Measurements from ENCODE around the gene KRT85. TPM values are rescaled to one million over a fixed set of nuclear protein-coding genes. Genes with fewer than 3 reads are reported as not detected.
A peak's percentile ranks its signal among the peaks of the same experiment; 100 is the strongest.

KRT85 gene
- total and polyA plus RNA-seq, 2 of the 4 experiments (the other 2 are of a cell fraction): not detected

GRCh38 chr12:52381206-52381605, 13.9 kb upstream of the KRT85 start:
- Histone ChIP-seq H3K4me2 (ENCODE audit: low read depth, low read length) (no peak overlapping the region), H3K9me1 (ENCODE audit: insufficient read depth, low read length) (no peaks in the 10 kb centered on the region), H3K79me1 (ENCODE audit: low read depth in 1 of 2, low read length in 2 of 2) (no peaks in the 10 kb centered on the region), H2BK15ac (ENCODE audit: low read depth, low read length) (no peak overlapping the region), H3K4ac (ENCODE audit: low read depth, low read length) (no peak overlapping the region), H3K27me3 (ENCODE audit: control insufficient read depth, insufficient read depth, low read length) (peaks cover 54% of the 10 kb centered on the region), H3K14ac (replicated peaks; ENCODE audit: low read depth, low read length) (no peak overlapping the region), H4K91ac (ENCODE audit: insufficient read depth, low read depth, low read length) (no peak overlapping the region), H3K56ac (ENCODE audit: extremely low read depth, insufficient read depth, low read length) (no peak overlapping the region), H3K4me3 (ENCODE audit: insufficient read depth, low read depth, low read length) (no peak overlapping the region), H2AK9ac (replicated peaks; ENCODE audit: low read depth, low read length, poor library complexity) (no peak overlapping the region), H2BK5ac (ENCODE audit: low read depth, low read length, poor library complexity, severe bottlenecking) (no peak overlapping the region), H3K9me3 (ENCODE audit: control insufficient read depth, insufficient read depth, low read length) (no peaks in the 10 kb centered on the region), H3K36me3 (ENCODE audit: control insufficient read depth, insufficient read depth, low read length) (no peaks in the 10 kb centered on the region), H3K23ac (ENCODE audit: low read depth, low read length) (no peak overlapping the region), H2AFZ (replicated peaks; ENCODE audit: low read length, poor library complexity) (peak overlapping the region; percentile 40), H3K18ac (ENCODE audit: low read depth, low read length) (no peak overlapping the region), H3K4me1 (ENCODE audit: control insufficient read depth, insufficient read depth, low read length) (no peaks in the 10 kb centered on the region), H2AK5ac (ENCODE audit: low read depth, low read length) (no peak overlapping the region), H2BK20ac (ENCODE audit: low read depth, low read length) (no peak overlapping the region), H4K5ac (ENCODE audit: low read depth, low read length) (no peak overlapping the region), H4K20me1 (ENCODE audit: insufficient read depth, low read length) (no peaks in the 10 kb centered on the region), H4K8ac (ENCODE audit: low read depth in 2 of 2, low read length in 2 of 2) (no peak overlapping the region), H3K9ac (ENCODE audit: low read depth, low read length) (no peak overlapping the region), H2BK120ac (ENCODE audit: low read depth, low read length) (no peak overlapping the region), H3K27ac (ENCODE audit: insufficient read depth, low read length) (no peak overlapping the region)
- no peak for TF ChIP-seq MAFK (IDR thresholded peaks at IDR 0.05; ENCODE audit: low read depth, low read length)
- DNase-seq (no peak), ATAC-seq (ENCODE audit: low read depth) (no peak)
- no TSS peak for BruUV-seq (replicated peaks)
- in situ Hi-C loops (cut with MboI; ENCODE audit: low sequenced_read_pairs) (no loop called here), dilution Hi-C loops (cut with HindIII; ENCODE audit: low sequenced_read_pairs, unreplicated experiment) (no loop called here), intact Hi-C loops (cut with micrococcal nuclease) (no loop called here)
- POLR2A ChIA-PET (ENCODE audit: unreplicated experiment): no interaction called here
- CTCF ChIA-PET: no interaction called here
- WGBS, 2 experiments (ENCODE audit: extremely low coverage in 2 of 2, insufficient read length in 1 of 2): no CpG with 5 or more reads among the region's 8 CpGs
